GM18526 (cell line): ENCODE results near the gene RASGRF2.

Source experiments
- POLR2A ChIP-seq: IDR thresholded peaks from 3 replicates; pipeline ENCODE4 v1.6.1; 2011; ENCODE audit not compliant: insufficient read length; ENCODE audit errors: extremely low read depth

Gene RASGRF2

DNA sequence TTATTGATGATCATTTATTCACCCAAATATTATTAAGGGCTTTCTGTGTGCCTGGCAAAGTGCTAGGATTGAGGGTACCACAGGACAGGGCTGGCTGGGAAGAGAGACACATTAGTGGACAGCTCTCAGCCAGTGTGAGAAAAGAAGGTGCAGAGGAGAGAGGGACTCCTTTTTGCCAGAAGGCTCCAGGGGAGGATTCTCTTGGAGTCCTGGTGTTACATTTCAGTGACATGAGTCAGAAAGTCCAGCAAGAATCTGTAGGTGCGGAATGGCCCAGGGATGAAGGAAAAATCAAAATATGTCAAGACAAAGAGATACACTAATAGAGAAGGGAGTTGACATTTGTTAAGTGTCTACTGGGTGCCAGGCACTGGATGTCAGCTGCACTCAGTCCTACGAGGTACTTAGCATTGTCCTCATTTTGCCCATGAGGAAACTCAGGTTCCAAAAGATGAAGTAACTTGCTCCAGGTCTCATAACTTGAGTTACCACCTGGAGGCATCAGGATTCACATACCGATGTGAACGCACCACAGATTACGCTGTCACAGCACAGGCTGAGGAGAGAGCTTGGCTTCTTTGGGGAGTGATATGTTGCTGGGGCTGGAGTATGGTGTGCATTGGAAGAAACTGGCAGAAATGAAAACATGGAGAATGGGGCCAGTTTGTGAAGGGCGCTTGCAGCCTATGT lies 60.5 kb downstream of the RASGRF2 start:
- no peak for TF ChIP-seq POLR2A

DNA sequence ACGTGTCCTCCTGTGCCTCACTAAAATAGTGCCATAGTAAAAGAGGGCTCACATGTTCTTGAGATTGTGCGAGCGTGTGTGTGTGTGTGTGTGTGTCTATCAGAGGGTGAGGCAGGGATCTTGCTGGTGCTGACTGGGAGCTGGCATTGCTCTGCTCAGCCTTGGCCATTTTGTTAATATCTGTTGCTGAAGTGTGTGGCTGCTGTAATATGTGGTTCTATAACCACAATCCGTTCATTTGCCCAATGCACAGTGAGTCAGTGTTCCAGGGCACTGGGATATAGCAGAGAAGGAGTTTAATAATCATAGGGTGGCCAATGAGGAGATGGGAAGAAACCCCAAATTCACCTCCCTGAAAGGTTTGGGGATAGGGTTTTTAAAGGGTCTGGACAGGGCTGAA lies 61.3 kb downstream of the RASGRF2 start:
- no peak for TF ChIP-seq POLR2A

GRCh38 chr5:81021951-81022687 lies 62.0 kb downstream of the RASGRF2 start:
- TF ChIP-seq POLR2A: no peak

GRCh38 chr5:81022688-81023084 lies 62.5 kb downstream of the RASGRF2 start:
- TF ChIP-seq POLR2A: no peak

DNA sequence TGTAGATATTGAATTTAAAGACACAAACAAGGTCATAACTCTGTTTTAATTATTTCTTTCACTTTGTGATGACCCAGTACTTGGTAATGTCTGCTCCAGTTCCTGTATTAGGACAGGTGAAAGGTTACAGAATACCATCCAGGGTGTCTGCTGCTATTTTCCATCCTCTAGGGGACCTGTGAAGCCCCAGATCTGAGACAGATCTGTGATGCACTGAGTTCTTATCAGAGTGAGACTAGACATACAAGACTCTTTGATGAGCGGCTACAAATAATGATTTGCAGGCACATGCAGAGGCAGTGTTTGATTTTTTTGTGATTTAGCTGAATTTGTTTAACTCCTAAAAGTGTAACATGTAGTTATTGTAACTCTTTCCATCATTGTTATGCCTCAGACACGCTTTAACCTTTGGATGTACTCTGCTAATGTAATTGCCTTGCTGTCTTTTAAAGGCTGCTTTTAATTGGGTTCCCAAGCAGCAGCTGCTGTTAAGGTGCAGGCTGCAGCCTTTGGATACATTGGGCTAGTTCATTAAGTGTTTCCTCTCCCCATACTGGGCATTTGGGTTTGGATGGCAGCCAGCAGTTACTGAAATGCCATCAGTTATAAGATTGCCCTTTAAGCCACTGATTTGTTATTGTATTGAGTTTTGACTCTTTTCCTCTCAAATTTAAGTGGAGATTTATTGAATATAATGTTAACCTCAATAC lies 63.3 kb downstream of the RASGRF2 start:
- TF ChIP-seq POLR2A: no peak

DNA sequence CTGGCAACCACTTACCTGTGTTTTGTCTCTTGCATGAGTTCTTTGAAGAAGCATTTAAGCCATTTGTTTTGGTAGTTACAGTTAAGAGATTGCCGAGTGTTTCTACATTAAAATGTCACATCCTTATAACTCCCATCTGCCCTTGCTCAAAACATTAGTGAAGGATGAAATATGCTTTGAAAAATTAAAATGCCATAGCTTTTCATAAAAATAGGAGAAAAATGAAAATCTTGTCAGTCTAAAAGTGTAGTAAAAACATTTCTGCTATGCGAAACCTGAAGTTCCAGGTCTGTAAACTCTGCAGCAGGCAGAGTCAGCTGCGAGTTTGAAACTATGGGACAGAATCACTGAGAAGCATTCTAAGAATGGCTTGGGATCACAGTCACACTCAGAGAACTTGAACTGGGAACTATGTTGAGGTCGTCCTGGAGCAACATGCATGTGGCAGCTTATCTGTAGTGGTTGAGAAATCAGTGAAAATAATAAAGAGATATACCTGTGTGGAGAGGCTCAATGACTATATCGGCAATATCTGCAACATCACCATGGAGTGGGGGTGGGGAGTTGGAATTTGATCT lies 67.4 kb downstream of the RASGRF2 start:
- TF ChIP-seq POLR2A: no peak

GRCh38 chr5:81035522-81035921 lies 75.4 kb downstream of the RASGRF2 start:
- no peak for TF ChIP-seq POLR2A

DNA sequence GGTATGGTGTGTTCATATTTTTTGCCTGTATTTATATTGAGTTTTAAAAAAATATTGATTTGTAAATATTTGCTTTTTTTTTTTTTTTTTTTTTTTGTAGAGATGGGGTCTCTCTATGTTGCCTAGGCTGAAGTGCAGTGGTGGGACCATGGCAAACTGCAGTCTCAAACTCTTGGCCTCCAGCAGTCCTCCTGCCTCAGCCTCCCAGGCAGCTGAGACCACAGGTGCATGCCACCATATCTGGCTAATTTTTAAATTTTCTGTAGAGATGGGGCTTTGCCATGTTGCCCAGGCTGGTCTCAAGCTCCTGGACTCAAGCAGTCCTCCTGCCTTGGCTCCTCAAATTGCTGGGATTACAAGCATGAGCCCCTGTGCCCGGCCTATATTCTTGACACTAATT lies 78.3 kb downstream of the RASGRF2 start:
- no peak for TF ChIP-seq POLR2A

DNA sequence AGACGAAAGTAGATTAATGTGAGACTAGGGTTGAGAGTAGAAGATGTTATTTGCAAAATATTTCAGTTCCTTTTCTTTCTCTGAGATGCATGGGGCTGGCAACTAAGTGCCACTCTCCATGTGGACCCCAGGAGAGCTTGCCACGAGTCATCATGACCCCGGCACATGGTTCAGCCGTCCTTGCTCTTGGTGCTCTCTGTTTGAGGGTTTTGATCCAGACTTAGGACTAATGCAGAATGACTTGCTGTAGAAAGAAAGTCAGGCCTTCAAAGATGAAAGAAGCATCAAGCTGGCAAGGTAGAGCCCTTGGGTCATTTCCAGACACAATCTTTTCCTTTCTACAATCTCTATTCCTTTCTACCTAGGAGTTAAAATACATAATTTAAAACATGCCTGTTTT lies 84.7 kb downstream of the RASGRF2 start:
- TF ChIP-seq POLR2A: no peak

- no peak for TF ChIP-seq POLR2A
These were observed 85.2 kb downstream of the RASGRF2 start for GRCh38 chr5:81045389-81045807.

- no peak for TF ChIP-seq POLR2A
These were observed 85.9 kb downstream of the RASGRF2 start for GRCh38 chr5:81046041-81046440.

DNA sequence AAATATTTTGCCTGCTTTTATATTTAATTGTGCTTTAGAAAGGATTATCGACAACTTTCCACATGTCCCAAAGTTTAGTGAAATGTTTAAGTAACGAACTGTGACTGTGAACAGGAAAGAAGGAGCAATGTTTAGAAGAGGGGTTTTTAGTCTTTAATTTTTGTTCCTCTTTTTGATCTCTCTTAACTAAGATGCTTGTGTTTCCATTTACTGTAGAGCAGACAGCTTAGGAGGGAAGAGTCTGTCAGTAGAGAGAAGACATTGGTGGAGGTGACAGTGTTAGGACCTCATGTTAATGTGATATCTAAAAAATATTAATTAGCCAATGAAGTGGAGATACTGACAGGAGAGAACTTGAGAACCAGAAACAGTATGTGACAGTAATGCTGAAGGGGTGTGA lies 92.2 kb downstream of the RASGRF2 start:
- TF ChIP-seq POLR2A: no peak

- TF ChIP-seq POLR2A: no peak
These were observed 98.0 kb downstream of the RASGRF2 start for GRCh38 chr5:81058121-81058520.

DNA sequence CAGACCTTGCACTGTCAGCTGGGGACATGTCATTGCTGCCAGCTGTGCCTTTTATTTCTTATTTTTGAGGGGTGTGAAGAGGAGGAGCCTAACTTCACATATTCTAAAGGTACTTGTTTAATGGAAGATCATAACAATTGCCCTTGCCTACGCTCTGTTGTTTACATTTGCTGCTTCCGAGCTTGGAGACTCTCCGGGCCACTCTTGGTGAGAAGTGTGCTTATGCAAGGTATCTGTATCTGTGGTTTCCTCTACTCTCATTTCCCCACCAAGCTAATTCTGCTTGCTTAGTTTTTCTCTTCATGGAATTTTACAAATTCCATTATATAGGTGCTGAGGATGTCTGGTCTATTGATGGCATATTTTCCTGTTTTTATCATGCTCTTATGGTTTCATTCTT lies 105.3 kb downstream of the RASGRF2 start:
- TF ChIP-seq POLR2A: no peak

DNA sequence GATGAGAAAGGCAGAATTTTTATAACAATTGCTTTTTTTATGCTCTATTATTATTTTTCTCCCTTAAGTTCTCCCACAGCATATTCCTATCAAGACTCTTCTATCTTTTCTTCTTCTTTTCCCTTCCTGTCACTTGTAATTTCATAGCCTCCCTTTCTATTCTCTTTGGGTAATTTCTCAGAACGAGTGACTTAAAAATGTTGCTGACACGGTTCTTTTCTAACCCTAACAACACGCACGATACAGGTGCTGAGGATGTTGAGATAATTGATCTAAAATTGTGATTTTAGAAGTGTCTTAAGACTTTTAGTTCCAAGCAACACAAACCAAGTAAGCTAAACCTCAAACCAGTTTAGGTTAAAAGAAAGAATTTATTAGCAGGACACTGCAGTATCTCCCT lies 105.9 kb downstream of the RASGRF2 start:
- TF ChIP-seq POLR2A: no peak

DNA sequence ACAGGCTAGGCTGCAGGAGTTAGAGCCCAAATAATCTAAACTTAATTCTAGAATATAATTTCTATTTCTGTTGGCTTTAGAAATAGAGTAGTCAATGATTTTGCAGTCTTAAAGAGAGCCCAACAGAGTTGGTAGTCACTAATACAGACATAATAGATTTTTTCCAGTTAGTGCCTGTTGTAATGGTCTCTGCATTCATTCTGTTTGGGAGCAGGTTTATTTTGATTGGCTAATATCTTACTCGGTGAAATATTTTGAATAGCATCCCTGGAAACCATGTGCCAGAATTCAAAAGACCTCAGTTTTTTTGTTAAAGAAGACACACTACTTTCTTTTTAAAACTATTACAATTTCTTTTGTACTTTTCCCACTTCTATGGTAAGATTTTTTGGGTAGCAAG lies 107.2 kb downstream of the RASGRF2 start:
- TF ChIP-seq POLR2A: no peak
